NK-92 (cell line): ENCODE measurements around the gene CIAO1.
"Not testable (repeated sequence)": the region's sequence is repeated elsewhere in the genome, so short reads cannot be mapped to it uniquely, and the experiment has no call there.

Experiments
- DNase-seq: peaks from one replicate; lab custom pipeline; 2025; ENCODE audit not compliant: unreplicated experiment; lab: John Stamatoyannopoulos, UW

Gene CIAO1

DNA sequence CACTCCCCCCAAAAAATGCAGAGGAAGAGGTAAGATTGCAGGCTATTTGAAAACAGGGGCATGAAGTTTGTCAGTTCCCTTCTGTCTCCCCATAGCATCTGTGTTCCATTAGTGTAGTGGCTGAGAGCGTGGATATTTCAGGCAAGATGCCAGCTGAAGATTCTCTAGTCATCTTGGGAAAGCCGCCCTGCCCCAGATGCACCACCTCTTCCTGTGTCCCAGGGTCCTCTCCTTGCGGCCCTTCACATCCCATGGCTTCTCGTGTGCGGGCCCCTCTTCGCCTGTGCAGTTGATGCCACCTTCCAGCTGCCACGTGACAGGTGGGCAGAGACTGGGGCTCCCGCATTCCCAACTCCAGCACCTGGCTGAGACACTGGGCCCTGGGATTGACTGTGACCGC lies 16.4 kb upstream of the CIAO1 start:
- no peak for DNase-seq

DNA sequence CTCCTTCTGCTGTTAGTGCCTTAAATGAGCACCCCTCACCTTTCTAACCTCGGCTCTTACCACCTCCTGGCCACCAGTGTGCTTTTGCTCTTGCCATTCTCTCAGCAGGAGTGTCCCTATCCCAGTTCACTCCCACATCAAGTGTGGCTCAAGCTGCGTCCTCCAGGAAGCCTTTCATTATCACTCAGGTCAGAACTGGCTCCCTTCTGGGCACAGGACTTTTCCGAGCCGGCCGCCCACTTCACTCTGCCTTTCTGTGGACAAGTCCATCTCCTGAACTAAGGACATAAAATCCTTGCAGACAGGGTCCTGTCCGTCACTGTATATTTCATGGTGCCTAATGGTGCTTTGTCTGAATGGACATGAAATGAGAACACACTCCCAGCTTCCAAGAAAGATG lies 15.8 kb upstream of the CIAO1 start:
- no peak for DNase-seq

DNA sequence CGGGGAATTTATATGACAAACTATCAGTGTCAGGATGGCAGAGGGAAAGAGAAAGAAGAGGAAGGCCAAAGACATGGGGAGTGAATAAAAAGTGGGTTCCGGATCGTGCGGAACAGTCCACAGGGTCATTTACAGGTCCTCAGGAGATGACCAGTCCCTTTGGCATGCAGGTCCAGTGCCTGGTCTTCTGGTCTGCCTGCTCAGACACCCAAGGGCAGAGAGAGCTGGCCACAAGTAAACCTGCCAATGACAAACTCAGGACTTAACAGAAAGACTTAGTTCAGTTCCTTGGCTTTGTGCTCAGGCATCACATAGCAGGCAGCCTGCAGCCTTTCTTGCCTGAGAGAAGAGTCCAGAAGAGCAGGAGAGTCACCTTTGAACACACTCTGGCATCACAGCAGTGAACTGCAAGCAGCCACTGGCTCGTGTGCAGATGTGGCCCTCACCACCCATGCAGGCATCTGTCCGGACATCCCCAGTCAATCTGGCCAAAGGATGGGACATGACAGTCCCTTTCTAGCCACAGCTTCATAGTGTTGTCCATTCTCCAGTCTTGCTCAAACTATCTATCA lies 14.2 kb upstream of the CIAO1 start:
- DNase-seq = no peak

DNA sequence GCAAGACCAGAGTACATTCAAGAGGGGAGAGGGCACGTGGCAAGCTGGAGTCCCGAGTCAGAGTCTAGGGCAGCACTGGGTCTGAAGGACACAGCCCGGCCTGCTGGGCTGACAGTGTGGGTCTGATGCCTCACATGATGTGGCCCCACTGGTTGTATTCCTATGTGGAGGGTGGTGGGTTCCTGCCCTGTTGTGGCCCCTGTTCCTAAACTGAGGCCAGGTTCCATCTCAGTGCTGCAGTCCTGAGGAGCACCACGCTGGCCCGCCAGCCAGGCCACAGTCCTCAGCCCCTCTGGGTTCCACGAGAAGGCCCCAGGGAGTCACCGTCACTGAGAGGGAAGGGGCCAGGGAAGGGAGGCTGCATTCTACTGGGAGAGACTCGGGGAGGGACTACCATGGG lies 13.5 kb upstream of the CIAO1 start:
- DNase-seq = no peak

DNA sequence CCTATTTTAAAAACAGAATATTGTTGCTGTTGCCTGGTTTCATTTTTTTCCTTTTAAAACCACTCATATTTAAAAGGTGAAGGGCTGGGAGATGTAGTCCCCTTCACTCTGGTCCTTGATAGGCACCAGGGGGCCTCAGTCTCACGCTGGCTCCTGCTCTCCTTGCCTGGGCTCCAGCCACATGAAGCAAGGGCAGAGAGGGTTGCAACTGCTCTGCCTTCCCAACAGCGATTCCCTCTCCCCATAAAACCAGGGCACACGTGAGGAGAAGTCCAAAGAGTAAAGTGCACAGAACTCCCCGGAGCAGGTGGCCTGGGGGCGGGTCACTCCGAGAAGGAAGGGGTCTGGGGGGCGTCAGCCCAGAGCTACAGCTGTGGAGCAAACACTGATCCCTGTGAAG lies 13.0 kb upstream of the CIAO1 start:
- DNase-seq = no peak

DNA sequence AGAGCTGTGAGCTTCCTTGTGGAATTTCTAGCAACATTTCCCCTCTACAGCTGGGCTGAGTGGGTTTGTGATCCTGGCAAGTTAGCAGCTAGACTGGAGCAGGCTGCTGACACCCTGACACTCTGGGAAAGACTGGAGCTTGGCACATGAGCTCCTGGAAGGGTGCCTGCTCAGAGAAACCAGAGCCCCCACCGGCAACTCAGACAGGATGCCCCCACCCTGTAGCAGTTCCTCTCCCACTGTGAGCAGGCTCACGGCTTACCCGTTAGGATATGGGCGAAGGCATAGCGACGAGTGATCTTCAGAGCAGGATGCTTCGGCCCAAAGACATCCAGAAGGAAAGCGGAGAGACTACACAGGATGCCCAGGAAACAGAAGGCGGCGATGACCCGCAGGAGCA lies 11.5 kb upstream of the CIAO1 start:
- no peak for DNase-seq

DNA sequence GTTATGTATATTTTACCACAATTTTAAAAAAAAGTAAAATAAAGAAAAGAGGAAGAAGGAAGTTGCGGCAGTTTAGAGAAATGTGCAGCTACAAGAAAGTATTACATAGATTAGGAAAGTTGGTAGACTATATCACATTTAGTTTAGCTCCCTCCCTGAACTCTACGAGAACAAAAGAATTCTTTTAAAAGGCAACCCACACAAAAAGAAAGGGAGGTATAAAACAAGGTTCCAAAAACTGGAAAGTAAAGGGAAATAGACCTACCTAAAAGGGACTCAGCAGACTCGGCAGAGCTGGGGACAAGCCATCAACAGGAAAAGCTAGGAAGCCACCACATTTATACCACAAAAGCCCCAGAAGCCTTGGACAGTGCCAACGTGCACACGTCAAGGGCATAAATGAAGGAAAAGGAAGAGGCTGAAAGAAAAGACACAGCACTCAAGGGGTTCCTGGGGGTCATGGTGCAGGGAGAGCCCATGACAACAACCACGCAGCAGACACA lies 9.4 kb upstream of the CIAO1 start:
- DNase-seq = no peak

DNA sequence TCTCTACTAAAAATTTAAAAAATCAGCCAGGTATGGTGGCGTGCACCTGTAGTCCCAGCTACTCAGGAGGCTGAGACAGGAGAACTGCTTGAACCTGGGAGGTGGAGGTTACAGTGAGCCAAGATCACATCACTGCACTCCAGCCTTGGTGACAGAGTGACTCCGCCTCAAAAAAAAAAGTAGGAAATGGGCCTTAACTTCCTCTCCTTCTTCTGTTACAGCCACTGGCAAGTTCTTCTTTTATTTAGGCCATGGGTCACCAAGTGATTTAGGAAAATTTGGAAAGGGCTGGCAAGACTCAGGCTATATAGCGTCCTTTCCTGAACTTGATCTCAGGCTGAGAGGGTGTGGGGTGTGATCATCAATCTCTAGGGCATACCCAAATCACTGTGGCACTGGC lies 8.3 kb upstream of the CIAO1 start:
- DNase-seq = not testable (repeated sequence)

DNA sequence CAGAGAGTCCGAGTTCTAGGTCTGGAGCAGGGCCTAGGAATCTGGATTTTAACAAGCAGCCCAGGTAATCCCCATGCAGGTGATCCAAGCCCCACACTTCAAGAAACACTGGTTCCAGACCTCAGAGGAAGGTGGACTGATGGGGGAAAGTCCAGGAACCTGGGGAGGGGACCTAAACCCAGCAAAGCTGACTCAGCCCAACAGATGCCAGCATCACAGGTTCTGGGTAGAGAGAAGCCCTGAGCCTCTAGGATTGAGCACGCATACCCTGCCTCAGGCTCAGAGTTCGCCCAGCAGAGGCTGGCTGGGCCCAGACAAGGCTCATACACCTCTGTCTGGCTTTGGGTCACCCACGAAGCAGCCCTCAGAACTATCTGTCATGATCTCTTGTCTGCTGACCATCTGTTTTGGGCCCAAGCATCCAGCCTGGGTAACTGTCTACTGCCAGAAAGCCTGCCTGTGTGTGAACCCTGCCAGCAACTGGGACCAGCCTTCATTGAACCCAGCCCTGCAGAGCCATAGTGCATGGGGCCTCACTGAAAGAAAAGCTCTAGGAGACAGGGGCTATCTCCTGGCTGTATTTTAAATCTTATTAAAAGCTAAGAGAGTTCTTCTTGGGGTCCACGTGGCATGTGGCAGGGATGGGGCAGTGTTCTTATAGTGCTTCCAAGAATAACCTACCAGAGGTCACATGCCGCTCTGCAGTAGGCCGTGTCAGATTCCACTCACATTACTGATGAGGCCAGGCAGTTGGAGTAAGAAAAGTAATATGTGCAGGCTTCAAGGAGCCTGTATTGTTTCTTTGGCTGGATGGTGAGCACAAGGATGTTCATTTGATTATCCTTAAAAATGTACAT lies 7.6 kb upstream of the CIAO1 start:
- no peak for DNase-seq

DNA sequence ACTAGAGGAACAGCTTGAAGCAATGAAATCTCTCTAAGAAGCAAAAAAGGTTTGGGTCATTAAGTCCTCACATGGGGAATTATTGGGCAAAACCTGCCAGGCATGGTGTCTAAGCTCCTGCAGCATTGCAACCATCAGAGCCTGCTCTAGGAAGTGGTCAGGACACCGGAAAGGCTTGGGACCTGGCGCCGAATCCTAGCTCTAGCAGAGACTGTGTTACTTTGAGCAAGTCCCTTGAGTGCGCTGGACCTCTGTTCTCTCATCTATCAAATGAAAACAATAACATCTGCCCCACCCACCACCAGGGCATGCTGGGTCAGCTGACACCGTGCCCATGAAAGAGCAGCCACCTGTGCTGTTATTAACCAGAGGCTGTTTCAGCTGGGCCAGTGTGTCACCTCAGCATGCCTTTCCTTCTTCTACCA lies 6.5 kb upstream of the CIAO1 start:
- DNase-seq = no peak

DNA sequence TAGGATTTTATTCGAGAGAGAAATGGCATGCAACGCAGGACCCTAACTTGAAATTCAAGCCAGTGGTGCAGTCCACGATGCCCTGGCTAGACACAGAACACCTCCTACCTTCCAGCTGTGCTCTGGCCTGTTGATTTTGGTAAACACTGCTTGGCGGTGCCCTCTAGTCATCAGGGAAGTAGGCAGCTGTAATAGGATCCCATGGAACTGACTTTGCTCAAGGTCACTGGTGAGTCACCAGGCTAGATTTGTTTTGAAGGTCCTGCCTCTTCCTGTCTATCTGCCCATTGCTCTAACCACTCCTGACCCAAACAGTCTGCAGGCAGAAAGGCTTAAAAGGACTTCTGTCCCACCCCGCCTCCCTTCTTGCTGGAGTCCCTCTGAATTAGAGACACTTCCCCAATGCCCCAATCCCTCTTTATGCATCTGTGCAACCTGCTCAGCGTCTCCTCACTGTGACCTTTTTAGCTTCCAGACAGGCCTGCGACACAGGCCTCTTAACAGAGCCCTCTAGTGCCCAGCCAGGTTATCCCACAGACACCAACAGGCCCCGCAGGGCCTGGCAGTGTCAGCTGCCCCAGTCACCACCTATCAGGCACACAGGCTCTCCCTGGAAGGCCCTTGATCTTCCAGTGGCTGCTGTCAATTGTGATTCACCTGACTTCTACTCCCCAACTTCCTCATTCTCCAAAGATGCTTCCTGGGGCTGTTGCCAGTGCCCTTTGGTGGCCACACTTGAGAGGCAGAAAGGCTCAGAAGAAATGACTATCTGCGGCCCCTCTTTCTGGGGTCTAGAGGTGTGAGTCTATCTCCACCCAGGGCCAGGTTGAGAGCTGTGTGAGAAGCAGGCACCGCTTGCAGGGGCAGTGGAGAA lies 5.4 kb upstream of the CIAO1 start:
- no peak for DNase-seq

DNA sequence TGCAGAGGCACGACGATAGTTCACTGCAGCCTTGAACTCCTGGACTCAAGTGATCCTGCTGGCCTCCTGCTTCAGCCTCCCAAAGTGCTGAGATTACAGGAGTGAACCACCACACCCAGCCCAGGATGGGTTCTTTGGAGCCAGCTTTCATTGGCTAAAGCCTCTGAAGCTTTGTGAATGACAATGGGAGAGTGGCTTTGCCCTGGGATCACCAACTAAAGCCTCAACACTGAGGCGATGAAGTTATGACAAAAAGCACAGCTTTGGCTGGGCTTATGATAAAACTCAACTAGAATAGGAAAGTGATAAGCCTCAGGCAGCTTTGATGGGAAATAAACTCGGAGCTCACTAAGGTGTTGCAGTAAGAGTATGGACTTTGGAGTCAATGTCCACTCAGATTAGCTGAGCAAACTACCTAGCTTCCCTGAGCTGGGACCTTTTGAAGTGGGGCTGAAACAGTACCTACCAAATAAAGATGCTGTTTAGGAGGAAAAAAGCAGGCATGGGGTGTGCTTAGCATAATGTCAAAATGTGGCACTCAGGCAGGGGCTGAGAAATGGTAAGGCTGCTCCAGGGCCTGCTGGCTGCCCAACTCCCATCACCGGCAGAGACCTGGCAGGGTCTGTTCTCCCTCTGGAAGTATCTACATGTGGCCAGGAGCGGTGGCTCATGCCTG lies 4.6 kb upstream of the CIAO1 start:
- no peak for DNase-seq

DNA sequence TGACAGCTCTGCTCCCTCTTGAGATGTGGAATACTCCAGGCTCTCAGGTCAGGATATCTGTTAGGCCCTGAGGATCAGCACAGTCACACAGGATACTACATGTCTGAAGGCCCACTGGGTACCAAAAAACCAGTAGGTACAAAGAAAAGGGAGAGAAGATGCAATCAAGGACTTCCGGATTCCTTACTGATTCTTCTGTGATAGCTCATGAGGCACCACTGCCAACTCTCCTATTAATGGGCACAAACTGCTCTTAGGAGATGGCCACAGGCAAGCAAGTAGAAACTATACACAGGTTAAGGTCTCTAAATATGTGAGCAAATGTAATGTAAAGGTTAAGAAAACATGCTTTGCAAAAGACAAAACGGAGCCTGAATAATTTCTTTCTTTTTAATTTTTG lies 3.7 kb upstream of the CIAO1 start:
- DNase-seq = no peak

DNA sequence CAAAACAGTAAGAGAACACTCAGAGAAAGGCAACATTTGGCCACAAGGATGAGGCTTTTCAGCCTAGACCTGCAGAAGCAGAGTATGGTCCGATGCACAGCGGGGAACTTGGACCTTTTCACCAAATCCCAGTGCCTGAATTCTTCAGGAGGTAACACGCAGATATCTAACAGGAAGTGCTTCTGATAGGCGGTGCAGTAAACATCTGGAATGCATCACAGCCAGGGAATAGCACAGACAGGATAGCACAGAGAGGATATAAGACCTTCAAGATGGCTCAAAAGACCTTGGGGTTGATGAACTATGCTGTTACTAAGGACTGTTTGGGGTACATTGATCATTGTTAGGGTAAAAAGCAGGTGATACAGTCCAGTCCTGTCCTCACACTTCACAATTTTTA lies 1.9 kb upstream of the CIAO1 start:
- no peak for DNase-seq

DNA sequence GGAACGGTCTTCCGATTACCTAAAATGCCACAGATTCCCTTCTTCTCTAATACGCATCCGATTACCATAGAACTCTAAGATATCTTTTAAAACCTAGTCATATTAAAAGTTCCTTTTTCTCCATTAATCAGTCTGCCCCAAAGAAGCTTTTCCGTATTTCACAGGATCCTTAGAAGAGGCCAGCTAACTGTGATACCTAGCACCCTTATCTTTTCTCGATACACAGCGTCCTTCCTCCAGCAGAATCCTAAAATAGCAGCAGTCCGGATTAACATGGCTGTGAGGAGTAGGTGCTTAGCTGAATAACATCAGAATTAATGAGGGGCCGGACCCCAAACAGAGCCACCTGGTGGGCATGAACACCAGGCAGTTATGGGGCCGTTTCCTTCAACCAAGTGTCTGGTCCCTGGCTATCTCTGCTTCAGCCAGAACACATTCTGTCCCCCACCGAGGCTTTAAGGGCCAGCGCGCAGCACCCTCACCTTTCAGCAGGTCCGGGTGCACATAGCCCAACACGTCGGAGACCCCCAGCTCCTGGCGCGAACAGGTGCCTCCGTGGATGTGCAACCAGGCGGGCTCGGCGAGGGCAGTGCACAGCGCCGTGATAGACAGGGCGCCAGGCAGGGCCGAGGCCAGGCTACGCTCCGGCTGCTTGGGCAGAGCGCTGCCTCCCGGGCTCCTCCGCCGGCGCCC lies 1.2 kb upstream of the CIAO1 start:
- no peak for DNase-seq

DNA sequence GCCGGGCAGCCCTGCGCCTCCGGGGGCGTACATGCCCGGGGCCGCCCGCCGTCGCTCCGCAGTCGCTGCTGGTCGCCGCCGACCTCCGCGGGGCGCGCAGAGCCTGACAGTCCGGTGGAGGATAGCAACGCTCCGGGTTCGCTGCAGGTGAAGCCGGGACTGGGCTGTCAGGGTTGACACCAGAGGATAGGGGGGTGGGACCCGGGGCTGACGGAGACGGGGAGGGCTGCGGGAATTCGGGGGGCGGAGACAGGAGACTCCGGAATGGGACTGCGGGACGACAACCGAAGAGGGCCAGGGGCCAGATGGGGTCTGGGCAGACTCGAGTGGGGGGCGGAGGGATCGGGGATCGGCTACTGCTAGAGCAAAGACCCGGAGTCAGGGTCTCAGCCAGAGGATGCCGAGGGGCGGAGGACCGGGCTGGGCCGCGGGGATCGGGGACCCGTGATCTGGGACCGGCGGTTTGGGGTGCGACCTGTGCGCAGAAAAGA lies 631 bp upstream of the CIAO1 start:
- no peak for DNase-seq

DNA sequence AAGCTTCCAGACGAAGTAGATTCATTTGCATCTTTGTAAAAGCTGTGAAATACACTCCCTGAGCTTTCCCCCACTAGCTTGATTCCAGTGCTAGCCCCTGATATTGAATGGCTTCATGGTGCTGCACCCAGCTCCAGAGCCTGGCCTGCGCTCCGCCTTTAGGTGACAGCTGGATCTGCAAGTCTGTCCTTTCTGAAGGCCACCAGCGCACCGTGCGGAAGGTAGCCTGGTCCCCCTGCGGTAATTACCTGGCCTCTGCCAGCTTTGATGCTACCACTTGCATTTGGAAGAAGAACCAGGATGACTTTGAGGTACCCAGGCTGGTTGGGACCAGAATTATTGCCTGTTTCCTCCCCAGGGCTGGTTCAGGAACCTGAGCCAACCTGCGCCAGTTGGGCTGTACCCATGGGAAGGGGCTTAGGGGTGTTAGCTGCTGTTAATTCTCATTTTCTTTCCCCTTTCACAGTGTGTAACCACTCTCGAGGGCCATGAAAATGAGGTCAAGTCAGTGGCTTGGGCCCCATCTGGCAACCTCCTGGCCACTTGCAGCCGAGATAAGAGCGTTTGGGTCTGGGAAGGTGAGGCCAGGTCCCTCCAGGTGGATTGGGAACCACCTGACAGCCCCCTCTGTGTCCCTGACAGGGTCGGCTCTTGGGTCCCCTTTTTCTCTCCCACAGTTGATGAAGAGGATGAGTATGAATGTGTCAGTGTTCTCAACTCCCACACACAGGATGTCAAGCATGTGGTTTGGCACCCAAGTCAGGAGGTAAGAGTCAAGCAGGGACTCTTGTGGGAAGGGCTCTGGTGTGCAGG lies 1.3 kb downstream of the CIAO1 start:
- DNase-seq = no peak

DNA sequence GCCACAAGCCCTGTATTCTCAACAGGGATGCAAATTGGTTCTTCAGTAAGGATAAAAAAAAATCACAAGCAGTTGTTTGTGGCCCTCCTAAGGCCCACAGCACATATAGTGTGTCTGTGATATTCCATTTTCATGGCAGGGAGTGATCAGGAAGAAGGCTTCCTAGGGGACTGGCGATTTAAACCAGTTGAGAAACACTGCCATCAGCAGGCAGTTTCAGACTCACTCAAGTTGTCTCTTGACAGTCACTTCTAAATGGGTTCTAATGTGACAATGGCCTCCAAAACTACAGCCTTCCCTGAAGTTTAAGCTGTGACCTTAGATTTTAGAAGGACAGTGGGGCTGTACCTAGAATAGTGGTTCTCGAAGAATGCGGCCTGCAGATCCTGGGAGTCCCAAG lies 6.0 kb downstream of the CIAO1 start:
- no peak for DNase-seq

DNA sequence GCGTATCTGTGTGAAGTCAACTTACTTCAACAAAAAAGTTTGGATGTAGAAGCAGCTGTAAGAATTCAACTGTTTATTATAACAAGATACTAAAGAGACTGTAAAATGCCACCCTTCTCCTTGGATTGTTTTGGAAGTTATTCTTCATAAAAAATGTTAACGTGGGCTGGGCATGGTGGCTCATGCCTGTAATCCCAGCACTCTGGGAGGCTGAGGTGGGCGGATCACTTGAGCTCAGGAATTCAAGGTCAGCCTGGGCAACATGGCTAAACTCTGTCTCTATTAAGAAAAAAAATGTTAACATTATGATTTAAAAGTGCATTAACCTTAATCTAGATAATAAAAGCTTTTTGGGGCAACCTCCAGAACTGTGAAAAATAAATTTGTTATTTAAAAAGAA lies 7.7 kb downstream of the CIAO1 start:
- no peak for DNase-seq
